Fibroblast of skin of left quadriceps (primary cell): ENCODE data around the gene ZNF324B.
"Not testable (repeated sequence)": the region's sequence is repeated elsewhere in the genome, so short reads cannot be mapped to it uniquely, and the experiment has no call there.

Experiments used
- DNase-seq, 2 experiments: peaks; one replicate each; pipeline ENCODE4 v3.0.0-alpha.2; 2013; ENCODE audit warnings: low read depth in 2 of 2

ZNF324B gene

DNA sequence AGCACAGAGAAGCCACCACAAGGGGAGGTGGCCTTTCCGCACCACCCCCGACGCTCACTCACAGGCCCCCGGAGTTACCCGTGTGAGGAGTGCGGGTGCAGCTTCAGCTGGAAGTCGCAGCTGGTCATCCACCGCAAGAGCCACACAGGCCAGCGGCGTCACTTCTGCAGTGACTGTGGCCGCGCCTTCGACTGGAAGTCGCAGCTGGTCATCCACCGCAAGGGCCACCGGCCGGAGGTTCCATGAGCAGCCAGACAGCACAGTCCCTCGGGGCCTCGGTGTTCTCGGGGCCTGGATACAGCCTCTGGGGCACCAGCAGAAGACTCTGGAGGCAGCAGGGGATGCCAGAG lies 29.0 kb downstream of the ZNF324B start:
- no peak for DNase-seq

- no peak for DNase-seq
Measured at GRCh38 chr19:58480831-58481230, 29.4 kb downstream of the ZNF324B start.

- DNase-seq, result no peak
Measured at GRCh38 chr19:58482372-58482771, 30.9 kb downstream of the ZNF324B start.

DNA sequence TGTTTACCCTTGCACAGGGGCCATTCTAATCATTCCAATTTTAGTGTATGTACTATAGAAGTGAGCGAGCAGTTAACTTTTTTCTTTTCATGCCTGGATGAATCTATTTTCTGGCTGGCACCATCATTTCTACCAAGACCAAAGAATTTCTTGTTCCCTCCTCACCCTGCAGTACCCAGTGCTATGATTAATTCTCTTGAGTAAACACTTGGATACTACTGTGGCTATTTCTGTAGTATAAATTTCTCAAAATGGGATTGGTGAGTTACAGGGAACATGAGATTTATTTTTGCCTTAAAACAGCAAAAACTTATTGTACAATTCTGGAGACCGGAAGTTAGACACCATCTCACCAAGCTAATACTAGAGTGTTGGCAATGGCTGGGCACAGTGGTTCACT lies 32.4 kb downstream of the ZNF324B start:
- DNase-seq, result no peak

GRCh38 chr19:58484349-58484748 lies 32.9 kb downstream of the ZNF324B start:
- DNase-seq, result not testable (repeated sequence)

DNA sequence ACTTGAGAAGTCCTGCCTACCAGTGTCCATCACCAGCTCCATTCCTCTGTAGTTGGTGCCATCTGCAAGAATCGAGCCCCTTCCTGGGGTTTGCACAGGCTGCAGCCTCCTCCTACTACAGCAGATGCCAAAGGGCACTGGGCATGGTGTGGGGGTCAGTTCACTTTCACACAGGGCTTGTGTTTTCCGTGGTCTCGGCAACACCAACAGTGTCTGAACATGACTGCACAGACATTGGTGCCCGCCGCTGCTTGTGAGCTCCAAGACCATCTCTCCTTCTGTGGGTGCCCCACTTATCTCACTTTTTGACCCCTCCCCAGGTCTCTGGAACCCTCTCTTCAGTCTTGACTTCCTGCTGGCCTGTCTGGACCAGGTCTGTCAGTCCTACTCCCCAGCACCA lies 40.0 kb downstream of the ZNF324B start:
- DNase-seq, result no peak

DNA sequence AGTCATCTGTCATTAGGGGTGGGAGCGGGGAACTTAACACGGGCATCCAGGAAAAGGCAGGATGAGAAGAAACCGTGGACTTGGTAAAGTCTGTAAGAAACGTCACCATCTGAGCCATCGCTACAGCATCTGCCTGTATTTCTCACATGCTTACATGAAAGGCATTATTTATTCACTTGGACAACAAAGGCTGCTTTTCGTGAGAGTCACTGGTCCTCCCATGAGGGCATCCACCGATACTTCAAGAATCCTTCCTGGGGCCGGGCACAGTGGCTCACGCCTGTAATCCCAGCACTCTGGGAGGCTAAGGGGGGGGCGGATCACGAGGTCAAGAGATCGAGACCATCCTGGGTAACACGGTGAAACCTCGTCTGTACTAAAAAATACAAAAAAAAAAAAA lies 40.8 kb downstream of the ZNF324B start:
- no peak for DNase-seq

DNA sequence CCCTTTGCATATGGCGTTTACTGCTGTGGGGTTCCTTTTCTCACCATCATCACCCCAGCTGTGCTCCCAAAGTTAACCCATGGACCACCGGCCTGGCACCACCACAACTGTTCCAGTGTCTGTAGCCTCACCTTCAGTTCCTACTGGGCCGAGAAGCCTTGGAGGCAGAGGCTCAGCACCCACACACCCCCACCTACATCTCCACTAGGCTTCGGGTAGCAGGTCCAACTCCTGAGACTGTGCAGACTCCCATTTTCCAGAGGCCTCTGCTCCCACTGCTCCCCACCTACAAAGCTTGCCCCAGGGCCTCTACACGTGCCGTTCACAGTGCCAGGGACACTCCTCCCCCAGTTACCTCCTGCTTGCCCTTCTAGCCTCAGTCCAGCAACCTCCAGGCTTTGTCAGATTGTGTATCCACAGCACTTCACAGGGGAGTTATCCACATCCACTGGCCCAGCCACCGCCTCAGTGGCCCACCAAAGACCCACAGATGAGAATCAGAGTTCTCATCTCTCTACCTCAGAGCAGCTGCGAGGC lies 46.3 kb downstream of the ZNF324B start:
- no peak for DNase-seq

DNA sequence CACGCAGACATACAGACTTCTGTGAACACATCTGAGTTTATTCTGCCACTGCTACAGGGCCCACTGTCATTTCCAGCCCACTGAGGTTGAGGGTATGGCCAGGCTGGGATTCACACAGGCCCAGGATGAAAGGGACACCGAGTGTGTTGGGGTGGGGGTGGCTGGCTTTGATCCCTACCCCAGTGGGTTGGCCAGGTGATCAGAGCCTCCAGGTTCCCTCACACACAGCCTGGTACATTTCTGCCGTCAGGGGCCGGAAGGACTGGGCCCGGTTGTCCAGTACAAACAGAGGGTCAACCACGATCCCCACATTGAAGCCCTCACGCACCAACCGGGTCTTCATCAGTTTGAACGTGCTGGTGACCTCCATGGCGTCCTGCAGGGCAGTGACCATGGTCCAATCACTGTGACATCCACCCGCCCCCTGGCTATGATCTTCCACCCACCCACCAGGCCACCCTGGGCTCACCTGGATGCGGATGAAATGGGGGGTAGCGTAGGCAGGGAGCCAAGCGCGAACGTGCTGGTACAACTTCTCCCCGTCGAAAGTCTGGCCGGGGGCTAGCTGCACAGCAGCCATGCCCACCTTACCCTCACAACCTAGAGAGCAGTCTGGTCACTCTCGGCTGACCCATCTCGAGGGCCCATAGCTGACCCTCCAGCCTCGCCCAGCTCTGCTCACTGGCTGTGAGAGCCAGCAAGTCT lies 47.0 kb downstream of the ZNF324B start:
- no peak for DNase-seq

DNA sequence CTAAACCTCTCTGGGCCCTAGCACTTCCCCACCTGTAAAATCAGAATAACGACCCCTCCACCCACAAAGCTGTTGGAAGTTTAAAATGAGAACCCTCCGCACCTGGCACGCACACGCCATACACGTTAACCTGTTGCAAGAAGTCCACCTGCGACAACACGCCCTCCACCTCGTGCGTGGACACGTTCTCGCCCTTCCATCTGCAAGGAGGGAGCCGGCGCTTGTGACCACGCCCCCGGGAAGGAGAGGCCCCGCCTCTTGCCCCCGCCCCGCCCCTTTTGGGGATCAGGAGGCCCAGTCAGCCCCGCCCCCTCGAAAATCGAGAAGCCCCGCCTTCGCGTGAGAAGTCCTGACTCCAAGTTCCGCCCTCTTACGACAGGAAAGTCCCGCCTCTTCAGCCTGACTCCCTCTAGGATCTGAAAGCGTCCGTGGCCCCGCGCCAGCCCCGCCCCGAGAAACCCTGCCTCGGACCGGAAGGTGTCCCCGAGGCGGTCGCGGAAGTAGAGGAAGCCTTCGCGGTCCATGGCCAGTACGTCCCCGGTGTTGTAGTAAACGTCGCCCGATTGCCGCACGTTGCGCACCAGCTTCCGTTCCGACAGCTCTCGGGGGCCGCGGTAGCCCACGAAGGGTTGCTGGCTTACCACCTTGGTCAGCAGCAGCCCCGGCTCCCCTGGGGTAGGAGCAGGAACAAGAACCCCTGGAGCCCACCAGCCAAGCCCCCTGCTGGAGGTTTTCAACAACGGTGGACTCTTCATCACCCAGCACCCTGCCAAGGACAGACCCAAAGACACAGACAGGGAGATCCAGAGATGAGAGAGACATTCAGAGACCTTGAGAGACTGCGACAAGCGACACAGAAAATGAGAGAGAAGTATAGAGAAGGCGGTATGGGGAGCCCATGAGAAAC lies 47.9 kb downstream of the ZNF324B start:
- DNase-seq, result peak; percentile 98

- no peak for DNase-seq
Measured at GRCh38 chr19:58500242-58500641, 48.8 kb downstream of the ZNF324B start.
